HG02571 (cell line): ENCODE measurements around the gene LRIG3.
"Not testable (repeated sequence)": the region's sequence is repeated elsewhere in the genome, so short reads cannot be mapped to it uniquely, and the experiment has no call there.

Source experiments
- ATAC-seq: cut with Tn5 transposase; IDR thresholded peaks from one replicate; pipeline ENCODE4 v1.9.1; 2021; ENCODE audit warnings: mild to moderate bottlenecking, moderate library complexity; ENCODE audit not compliant: unreplicated experiment

Gene LRIG3

GRCh38 chr12:58920102-58920960 lies at the start of gene LRIG3:
Gene LRIG3, minus strand, starts transcription at chr12:58920504. Its CDS starts 269 bp downstream, at chr12:58920235.
- ATAC-seq, result peak; percentile 91

- ATAC-seq, result no peak
These were observed 48.9 kb upstream of the LRIG3 start for GRCh38 chr12:58969237-58969636.

- ATAC-seq, result no peak
These were observed 47.3 kb upstream of the LRIG3 start for GRCh38 chr12:58967561-58967960.

GRCh38 chr12:58966939-58967338 lies 46.6 kb upstream of the LRIG3 start:
- no peak for ATAC-seq

- no peak for ATAC-seq
These were observed 45.3 kb upstream of the LRIG3 start for GRCh38 chr12:58965568-58965967.

GRCh38 chr12:58963844-58964243 lies 43.5 kb upstream of the LRIG3 start:
- ATAC-seq, result no peak

GRCh38 chr12:58961906-58962305 lies 41.6 kb upstream of the LRIG3 start:
- no peak for ATAC-seq

GRCh38 chr12:58961166-58961565 lies 40.9 kb upstream of the LRIG3 start:
- no peak for ATAC-seq

GRCh38 chr12:58959639-58960300 lies 39.5 kb upstream of the LRIG3 start:
- ATAC-seq, result no peak

GRCh38 chr12:58957298-58957697 lies 37.0 kb upstream of the LRIG3 start:
- ATAC-seq, result no peak

GRCh38 chr12:58955849-58956248 lies 35.5 kb upstream of the LRIG3 start:
- no peak for ATAC-seq

GRCh38 chr12:58954002-58954401 lies 33.7 kb upstream of the LRIG3 start:
- ATAC-seq, result no peak

- ATAC-seq, result no peak
These were observed 30.4 kb upstream of the LRIG3 start for GRCh38 chr12:58950739-58951100.

- ATAC-seq, result not testable (repeated sequence)
These were observed 29.8 kb upstream of the LRIG3 start for GRCh38 chr12:58949954-58950738.

- ATAC-seq, result no peak
These were observed 22.8 kb upstream of the LRIG3 start for GRCh38 chr12:58943079-58943478.

- no peak for ATAC-seq
These were observed 22.0 kb upstream of the LRIG3 start for GRCh38 chr12:58942345-58942744.

GRCh38 chr12:58939399-58940100 lies 19.2 kb upstream of the LRIG3 start:
- no peak for ATAC-seq

GRCh38 chr12:58938440-58938839 lies 18.1 kb upstream of the LRIG3 start:
- no peak for ATAC-seq

GRCh38 chr12:58934528-58934927 lies 14.2 kb upstream of the LRIG3 start:
- ATAC-seq, result no peak

- ATAC-seq, result no peak
These were observed 12.7 kb upstream of the LRIG3 start for GRCh38 chr12:58932806-58933681.
